Nephron (organoid): ENCODE measurements around the gene KRTAP5-11.
"Not testable (repeated sequence)": the region's sequence is repeated elsewhere in the genome, so short reads cannot be mapped to it uniquely, and the experiment has no call there.

Experiments used
- H3K27ac Mint-ChIP-seq, 3 experiments: 2 replicates each; pipeline ENCODE4 v1.8.0; 2020; ENCODE audit warnings: mixed read lengths in 3 of 3, mild to moderate bottlenecking in 2 of 3, moderate library complexity in 1 of 3
- H3K27me3 Mint-ChIP-seq: 2 replicates; pipeline ENCODE4 v1.8.0; 2021; ENCODE audit warnings: low read depth, mild to moderate bottlenecking, moderate library complexity, mixed read lengths
- H3K36me3 Mint-ChIP-seq: 2 replicates; pipeline ENCODE4 v1.8.0; 2020; ENCODE audit warnings: low read depth, mixed read lengths
- H3K4me1 Mint-ChIP-seq: 2 replicates; pipeline ENCODE4 v1.8.0; 2020; ENCODE audit warnings: mixed read lengths
- H3K4me3 Mint-ChIP-seq, 3 experiments: 2 replicates each; pipeline ENCODE4 v1.8.0; 2020; ENCODE audit warnings: mild to moderate bottlenecking in 3 of 3, mixed read lengths in 3 of 3, moderate library complexity in 2 of 3
- H3K9me3 Mint-ChIP-seq: 2 replicates; pipeline ENCODE4 v1.8.0; 2020; ENCODE audit warnings: mixed read lengths
- TF ChIP-seq, protein P1 (sequence below), 3 experiments: fragments of 200-600 bp; sonication (generic); IDR thresholded peaks; one replicate each; pipeline ENCODE4 v1.5.0; 2021; ENCODE audit warnings: antibody characterized with exemption in 3 of 3; ENCODE audit not compliant: unreplicated experiment in 3 of 3

Gene KRTAP5-11

GRCh38 chr11:71572811-71573210 is 9.9 kb downstream of the KRTAP5-11 start:
- Mint-ChIP-seq H3K9me3 (no peaks in the 10 kb centered on the region), H3K27me3 (peaks cover 9% of the 10 kb centered on the region), H3K4me3 (no peak overlapping the region), H3K4me1 (peaks cover 14% of the 10 kb centered on the region), H3K27ac (no peak overlapping the region), H3K36me3 (no peaks in the 10 kb centered on the region)
- TF ChIP-seq, protein P1, sequence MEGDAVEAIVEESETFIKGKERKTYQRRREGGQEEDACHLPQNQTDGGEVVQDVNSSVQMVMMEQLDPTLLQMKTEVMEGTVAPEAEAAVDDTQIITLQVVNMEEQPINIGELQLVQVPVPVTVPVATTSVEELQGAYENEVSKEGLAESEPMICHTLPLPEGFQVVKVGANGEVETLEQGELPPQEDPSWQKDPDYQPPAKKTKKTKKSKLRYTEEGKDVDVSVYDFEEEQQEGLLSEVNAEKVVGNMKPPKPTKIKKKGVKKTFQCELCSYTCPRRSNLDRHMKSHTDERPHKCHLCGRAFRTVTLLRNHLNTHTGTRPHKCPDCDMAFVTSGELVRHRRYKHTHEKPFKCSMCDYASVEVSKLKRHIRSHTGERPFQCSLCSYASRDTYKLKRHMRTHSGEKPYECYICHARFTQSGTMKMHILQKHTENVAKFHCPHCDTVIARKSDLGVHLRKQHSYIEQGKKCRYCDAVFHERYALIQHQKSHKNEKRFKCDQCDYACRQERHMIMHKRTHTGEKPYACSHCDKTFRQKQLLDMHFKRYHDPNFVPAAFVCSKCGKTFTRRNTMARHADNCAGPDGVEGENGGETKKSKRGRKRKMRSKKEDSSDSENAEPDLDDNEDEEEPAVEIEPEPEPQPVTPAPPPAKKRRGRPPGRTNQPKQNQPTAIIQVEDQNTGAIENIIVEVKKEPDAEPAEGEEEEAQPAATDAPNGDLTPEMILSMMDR (IDR thresholded peaks at IDR 0.05; ENCODE audit: unreplicated experiment in 3 of 3) = no peak

GRCh38 chr11:71571101-71571850 is 11.4 kb downstream of the KRTAP5-11 start:
- not testable (repeated sequence) for H3K27ac Mint-ChIP-seq, H3K9me3 Mint-ChIP-seq

DNA sequence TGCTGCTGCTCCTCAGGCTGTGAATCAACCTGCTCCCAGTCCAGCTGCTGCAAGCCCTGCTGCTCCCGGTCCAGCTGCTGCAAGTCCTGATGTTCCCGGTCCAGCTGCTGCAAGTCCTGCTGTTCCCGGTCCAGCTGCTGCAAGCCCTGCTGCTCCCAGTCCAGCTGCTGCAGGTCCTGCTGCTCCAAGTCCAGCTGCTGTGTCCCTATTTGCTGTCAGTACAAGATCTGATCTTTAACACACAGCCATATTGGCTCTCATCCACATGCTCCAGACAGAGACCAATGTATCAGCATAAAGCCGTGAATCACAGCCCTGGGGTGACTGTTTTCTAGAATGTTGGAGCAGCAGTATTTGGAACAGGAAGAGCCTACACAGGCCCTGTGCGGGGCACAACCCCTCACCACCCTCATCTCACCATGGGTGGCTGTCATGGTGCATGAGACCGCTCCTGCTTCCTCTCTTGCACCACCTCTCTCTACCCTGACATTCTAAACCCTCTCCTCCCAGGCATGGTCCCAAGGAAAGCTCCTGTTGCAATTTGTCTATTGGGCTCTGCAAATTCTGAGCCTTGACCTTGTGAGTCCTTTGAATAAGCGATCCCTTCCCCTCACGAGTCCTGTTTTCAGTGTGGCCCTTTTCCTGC is 13.8 kb downstream of the KRTAP5-11 start:
- no peaks in the 10 kb centered on the region for H3K36me3 Mint-ChIP-seq
- peaks cover 13% of the 10 kb centered on the region for H3K27me3 Mint-ChIP-seq
- H3K27ac Mint-ChIP-seq = peak overlapping the region in 2 of 3 experiments; percentile 26 to 44
- no peaks in the 10 kb centered on the region for H3K9me3 Mint-ChIP-seq
- H3K4me1 Mint-ChIP-seq = peaks cover 37% of the 10 kb centered on the region
- no peak overlapping the region for H3K4me3 Mint-ChIP-seq
- TF ChIP-seq, protein P1 (IDR thresholded peaks at IDR 0.05; ENCODE audit: unreplicated experiment in 3 of 3) = no peak

More at GRCh38 chr11:71571101-71571850, 11.4 kb downstream of the KRTAP5-11 start:
- H3K4me1 Mint-ChIP-seq = peaks cover 28% of the 10 kb centered on the region
- H3K27me3 Mint-ChIP-seq = peaks cover 18% of the 10 kb centered on the region
- not testable (repeated sequence) for H3K36me3 Mint-ChIP-seq, H3K4me3 Mint-ChIP-seq

DNA sequence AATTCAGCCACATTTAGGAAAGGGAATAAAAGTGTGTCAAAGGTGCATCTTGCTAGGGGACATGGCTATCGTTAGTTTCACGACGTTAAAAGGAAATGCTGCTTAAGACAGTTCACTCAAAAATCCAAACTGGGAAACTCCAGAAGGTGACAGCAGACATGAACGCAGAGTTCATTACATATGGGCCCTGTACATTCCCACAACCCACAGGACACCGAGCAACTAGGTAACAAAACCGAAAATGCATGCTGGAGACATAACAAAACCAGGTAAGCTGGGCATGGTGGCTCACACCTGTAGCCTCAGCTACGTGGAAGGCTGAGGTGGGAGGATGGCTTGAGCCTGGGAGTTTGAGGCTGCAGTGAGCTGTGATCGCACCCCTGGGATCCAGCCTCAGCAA is 15.0 kb downstream of the KRTAP5-11 start:
- not testable (repeated sequence) for H3K4me3 Mint-ChIP-seq, H3K36me3 Mint-ChIP-seq, H3K9me3 Mint-ChIP-seq
- Mint-ChIP-seq H3K4me1 (peaks cover 40% of the 10 kb centered on the region), H3K27me3 (peaks cover 19% of the 10 kb centered on the region), H3K27ac (peak overlapping the region in 2 of 3 experiments; percentile 4 to 10)

- Mint-ChIP-seq H3K4me1 (peaks cover 40% of the 10 kb centered on the region), H3K27me3 (peaks cover 19% of the 10 kb centered on the region), H3K27ac (peak overlapping the region in 2 of 3 experiments; percentile 4 to 10)
- not testable (repeated sequence) for H3K4me3 Mint-ChIP-seq, H3K9me3 Mint-ChIP-seq, H3K36me3 Mint-ChIP-seq
Observed at GRCh38 chr11:71566626-71567599, 15.8 kb downstream of the KRTAP5-11 start.

- H3K4me1 Mint-ChIP-seq = peaks cover 40% of the 10 kb centered on the region
- TF ChIP-seq, protein P1 (IDR thresholded peaks at IDR 0.05; ENCODE audit: unreplicated experiment in 3 of 3) = no peak
- H3K27ac Mint-ChIP-seq = no peak overlapping the region
- H3K4me3 Mint-ChIP-seq = no peak overlapping the region
- H3K9me3 Mint-ChIP-seq = peaks cover 8% of the 10 kb centered on the region
- H3K36me3 Mint-ChIP-seq = no peaks in the 10 kb centered on the region
- H3K27me3 Mint-ChIP-seq = peaks cover 22% of the 10 kb centered on the region
Observed at GRCh38 chr11:71566081-71566620, 16.5 kb downstream of the KRTAP5-11 start.

DNA sequence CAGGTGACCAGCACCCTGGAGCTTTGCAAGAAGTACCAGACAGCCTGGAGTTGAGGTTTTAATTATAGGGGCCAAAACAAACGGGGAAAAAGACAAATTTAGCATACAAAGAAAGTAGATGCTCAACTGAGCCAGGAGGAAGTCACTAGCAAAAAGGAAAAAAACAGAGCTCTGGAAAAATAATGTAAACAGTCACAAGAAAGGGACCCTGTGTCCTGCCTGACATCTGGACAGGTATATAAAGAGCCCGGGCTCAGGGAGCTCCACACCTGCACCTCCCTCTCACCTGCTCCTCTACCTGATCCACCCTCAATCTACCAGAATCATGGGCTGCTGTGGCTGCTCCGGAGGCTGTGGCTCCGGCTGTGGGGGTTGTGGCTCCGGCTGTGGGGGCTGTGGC is 17.4 kb downstream of the KRTAP5-11 start, which contains the start of gene KRTAP5-10:
KRTAP5-10 (plus strand) TSS at position 301 of the 400 bp plus-strand sequence; CDS start at position 326, 25 bp downstream.
- H3K4me1 Mint-ChIP-seq = peaks cover 35% of the 10 kb centered on the region
- H3K4me3 Mint-ChIP-seq = no peak within 1 kb of the TSS
- H3K36me3 Mint-ChIP-seq = no peaks in the 10 kb centered on the region
- TF ChIP-seq, protein P1 (IDR thresholded peaks at IDR 0.05; ENCODE audit: unreplicated experiment in 3 of 3) = no peak
- peaks cover 24% of the 10 kb centered on the region for H3K27me3 Mint-ChIP-seq
- no peak within 1 kb of the TSS for H3K27ac Mint-ChIP-seq
- H3K9me3 Mint-ChIP-seq = peaks cover 12% of the 10 kb centered on the region
